Rectal smooth muscle tissue (tissue), 1 donor: ENCODE data around the gene CACNG8.
"Not testable (repeated sequence)": the region's sequence is repeated elsewhere in the genome, so short reads cannot be mapped to it uniquely, and the experiment has no call there.

Experiments
- H3K27ac ChIP-seq: one replicate; pipeline ENCODE4 v1.7.0; 2013; ENCODE audit warnings: low read depth, low read length, inconsistent platforms
- H3K27me3 ChIP-seq: one replicate; pipeline ENCODE4 v1.7.0; 2013; ENCODE audit warnings: low read length; ENCODE audit not compliant: control insufficient read depth, insufficient read depth
- H3K36me3 ChIP-seq: one replicate; pipeline ENCODE4 v1.7.0; 2013; ENCODE audit warnings: low read length; ENCODE audit not compliant: control insufficient read depth, insufficient read depth
- H3K4me1 ChIP-seq: one replicate; pipeline ENCODE4 v1.7.0; 2013; ENCODE audit warnings: low read length; ENCODE audit not compliant: control insufficient read depth, insufficient read depth
- H3K4me3 ChIP-seq: one replicate; pipeline ENCODE4 v1.7.0; 2013; ENCODE audit warnings: low read length
- H3K9ac ChIP-seq: one replicate; pipeline ENCODE4 v1.7.0; 2013; ENCODE audit warnings: low read length

The CACNG8 gene

DNA sequence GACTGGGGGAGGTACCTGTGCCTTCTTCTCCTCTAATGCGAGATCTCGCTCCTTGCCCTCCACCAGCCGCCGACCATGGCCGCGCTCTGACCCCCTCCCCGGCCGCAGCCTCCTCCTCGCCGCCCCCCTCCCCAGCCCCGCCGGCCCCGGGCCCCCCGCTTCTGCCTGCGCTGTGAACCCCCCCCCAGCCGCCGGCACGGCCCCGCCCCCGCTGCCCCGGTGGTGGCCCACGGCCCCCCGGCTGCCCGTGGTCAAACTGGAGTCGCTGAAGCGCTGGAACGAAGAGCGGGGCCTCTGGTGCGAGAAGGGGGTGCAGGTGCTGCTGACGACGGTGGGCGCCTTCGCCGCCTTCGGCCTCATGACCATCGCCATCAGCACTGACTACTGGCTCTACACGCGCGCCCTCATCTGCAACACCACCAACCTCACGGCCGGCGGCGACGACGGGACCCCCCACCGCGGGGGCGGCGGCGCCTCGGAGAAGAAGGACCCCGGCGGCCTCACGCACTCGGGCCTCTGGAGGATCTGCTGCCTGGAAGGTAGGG is at the start of gene CACNG8:
Gene CACNG8, plus strand, starts transcription at position 51 of the 545 bp plus-strand sequence.
- Histone ChIP-seq H3K36me3 (no peaks in the 10 kb centered on the region), H3K4me1 (no peaks in the 10 kb centered on the region), H3K4me3 (no peak within 1 kb of the TSS), H3K27ac (no peak within 1 kb of the TSS), H3K27me3 (peaks cover 31% of the 10 kb centered on the region), H3K9ac (no peak within 1 kb of the TSS)

DNA sequence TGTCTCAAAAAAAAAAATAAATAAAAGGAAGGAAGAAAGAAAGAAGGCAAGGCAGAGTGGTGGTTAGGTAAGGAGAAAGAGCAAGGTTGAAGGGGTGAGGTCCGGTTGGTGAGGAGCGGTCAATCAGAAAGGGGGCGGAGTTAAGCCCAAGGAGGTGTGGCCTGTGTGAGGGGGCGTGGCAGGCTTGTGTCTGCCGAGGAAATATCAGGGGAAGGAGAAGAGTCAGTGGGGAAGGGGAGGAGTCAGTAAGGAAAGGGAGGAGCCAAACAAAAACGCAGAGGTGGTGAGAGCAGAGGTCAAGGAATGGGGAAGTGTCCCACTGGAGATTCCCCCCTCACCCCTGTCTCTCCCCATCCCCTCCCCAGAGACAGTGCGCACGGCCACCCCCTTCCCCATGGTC is 47.7 kb upstream of the CACNG8 start:
- no peak overlapping the region for H3K4me3 ChIP-seq
- no peaks in the 10 kb centered on the region for H3K27me3 ChIP-seq
- no peak overlapping the region for H3K27ac ChIP-seq

GRCh38 chr19:53916004-53916403 is 46.7 kb upstream of the CACNG8 start:
- Histone ChIP-seq H3K4me1 (no peaks in the 10 kb centered on the region), H3K36me3 (no peaks in the 10 kb centered on the region), H3K9ac (no peak overlapping the region), H3K27me3 (no peaks in the 10 kb centered on the region), H3K27ac (no peak overlapping the region), H3K4me3 (no peak overlapping the region)

More for the DNA sequence above, 47.7 kb upstream of the CACNG8 start:
- Histone ChIP-seq H3K4me1 (no peaks in the 10 kb centered on the region), H3K9ac (no peak overlapping the region), H3K36me3 (no peaks in the 10 kb centered on the region)

- Histone ChIP-seq H3K27me3 (no peaks in the 10 kb centered on the region), H3K4me1 (no peaks in the 10 kb centered on the region), H3K9ac (no peak overlapping the region), H3K27ac (no peak overlapping the region), H3K36me3 (no peaks in the 10 kb centered on the region), H3K4me3 (no peak overlapping the region)
Measured at GRCh38 chr19:53917356-53917755, 45.4 kb upstream of the CACNG8 start.

DNA sequence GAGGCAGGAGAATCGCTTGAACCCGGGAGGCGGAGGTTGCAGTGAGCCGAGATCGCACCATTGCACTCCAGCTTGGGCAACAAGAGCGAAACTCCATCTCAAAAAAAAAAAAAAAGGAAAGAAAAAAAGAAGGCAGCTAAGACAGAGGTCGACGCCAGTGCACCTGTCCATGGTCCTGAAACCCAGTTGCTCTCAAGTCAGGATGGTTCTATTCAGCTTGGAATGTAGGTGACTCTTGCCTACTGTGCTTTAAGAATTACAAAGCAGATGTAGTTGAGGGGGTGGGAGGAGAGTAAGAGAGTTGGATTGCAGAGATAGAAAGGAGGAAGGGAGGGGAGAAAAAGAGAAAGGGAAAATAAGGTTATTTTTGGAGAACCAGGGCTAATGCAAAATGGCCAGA is 35.0 kb upstream of the CACNG8 start:
- no peaks in the 10 kb centered on the region for H3K4me1 ChIP-seq
- H3K4me3 ChIP-seq = no peak overlapping the region
- H3K27ac ChIP-seq = no peak overlapping the region
- no peaks in the 10 kb centered on the region for H3K36me3 ChIP-seq
- no peaks in the 10 kb centered on the region for H3K27me3 ChIP-seq
- no peak overlapping the region for H3K9ac ChIP-seq

DNA sequence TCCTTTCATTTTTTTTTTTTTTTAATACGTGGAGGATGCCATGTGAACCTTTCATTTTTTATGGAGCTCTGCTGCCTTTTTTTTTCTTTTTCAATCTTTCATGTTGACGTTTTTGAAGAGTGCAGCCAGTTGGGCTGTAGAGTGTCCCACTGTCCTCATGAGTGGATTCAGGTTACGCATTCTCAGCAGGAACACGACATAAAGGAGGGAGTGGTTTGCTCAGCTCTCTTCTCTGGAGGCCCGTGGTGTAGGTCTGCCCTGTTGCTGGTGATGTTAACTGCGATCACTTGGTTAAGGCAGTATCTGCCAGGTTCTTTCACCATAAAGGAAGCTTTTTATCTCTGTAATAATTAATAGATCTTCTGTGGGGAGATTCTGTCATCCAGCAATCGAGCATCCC is 26.7 kb upstream of the CACNG8 start:
- H3K4me1 ChIP-seq = no peaks in the 10 kb centered on the region
- H3K9ac ChIP-seq = no peak overlapping the region
- H3K27ac ChIP-seq = no peak overlapping the region

DNA sequence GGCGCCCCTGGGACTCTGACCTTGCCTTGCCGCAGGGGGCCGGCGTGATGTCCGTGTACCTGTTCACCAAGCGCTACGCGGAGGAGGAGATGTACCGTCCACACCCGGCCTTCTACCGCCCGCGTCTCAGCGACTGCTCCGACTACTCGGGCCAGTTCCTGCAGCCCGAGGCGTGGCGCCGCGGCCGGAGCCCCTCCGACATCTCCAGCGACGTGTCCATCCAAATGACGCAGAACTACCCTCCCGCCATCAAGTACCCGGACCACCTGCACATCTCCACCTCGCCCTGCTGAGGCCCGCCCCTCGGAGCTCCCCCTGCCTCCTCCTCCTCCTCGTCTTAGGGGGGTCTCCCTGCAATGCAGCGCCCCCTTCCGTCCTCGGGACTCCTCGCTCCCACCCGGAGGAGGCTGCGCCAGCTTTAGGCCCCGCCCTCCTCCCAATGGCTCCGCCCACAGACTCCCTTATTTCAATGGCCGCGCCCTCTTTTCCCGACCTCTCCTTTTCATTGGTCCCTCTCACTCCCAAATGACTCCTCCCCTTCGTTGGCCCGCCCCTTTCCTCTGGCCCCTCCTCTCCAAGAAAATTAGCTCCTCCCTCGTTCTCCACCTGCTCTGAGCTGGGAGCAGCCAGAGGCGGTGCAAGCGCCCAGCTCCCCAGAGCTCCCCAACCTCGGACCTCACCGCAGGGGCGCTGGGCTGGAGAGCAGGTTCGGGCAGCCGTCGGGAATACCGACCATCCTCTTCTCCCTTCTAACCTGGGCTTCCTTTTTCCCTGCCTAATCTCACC is 20.5 kb upstream of the CACNG8 start:
- no peak overlapping the region for H3K4me3 ChIP-seq
- H3K4me1 ChIP-seq = no peaks in the 10 kb centered on the region
- H3K36me3 ChIP-seq = no peaks in the 10 kb centered on the region
- H3K27me3 ChIP-seq = peaks cover 15% of the 10 kb centered on the region
- no peak overlapping the region for H3K9ac ChIP-seq
- no peak overlapping the region for H3K27ac ChIP-seq

More for the DNA sequence above, 26.7 kb upstream of the CACNG8 start:
- no peaks in the 10 kb centered on the region for H3K36me3 ChIP-seq
- H3K27me3 ChIP-seq = peaks cover 2% of the 10 kb centered on the region
- H3K4me3 ChIP-seq = no peak overlapping the region

DNA sequence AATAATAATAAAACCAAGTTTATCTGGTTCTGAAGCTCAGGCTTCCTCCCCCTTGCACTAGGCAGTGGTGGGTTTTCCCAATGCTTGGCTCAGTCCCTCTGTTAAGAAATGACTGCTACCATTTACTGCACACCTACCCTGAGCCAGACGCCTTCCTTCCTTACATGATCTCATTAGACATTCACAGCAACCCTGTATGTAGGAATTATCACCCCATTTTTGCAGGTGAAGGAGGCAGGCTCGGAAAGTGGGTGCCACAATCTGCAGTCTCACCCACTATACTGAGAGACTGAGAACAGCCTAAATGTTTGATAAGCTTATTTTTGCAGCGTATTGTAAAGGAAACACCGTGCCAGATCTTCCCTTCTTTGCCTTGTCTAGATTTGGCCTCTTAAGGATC is 18.3 kb upstream of the CACNG8 start:
- no peaks in the 10 kb centered on the region for H3K36me3 ChIP-seq
- H3K9ac ChIP-seq = no peak overlapping the region
- H3K27me3 ChIP-seq = peaks cover 15% of the 10 kb centered on the region
- no peaks in the 10 kb centered on the region for H3K4me1 ChIP-seq
- H3K27ac ChIP-seq = no peak overlapping the region
- no peak overlapping the region for H3K4me3 ChIP-seq

DNA sequence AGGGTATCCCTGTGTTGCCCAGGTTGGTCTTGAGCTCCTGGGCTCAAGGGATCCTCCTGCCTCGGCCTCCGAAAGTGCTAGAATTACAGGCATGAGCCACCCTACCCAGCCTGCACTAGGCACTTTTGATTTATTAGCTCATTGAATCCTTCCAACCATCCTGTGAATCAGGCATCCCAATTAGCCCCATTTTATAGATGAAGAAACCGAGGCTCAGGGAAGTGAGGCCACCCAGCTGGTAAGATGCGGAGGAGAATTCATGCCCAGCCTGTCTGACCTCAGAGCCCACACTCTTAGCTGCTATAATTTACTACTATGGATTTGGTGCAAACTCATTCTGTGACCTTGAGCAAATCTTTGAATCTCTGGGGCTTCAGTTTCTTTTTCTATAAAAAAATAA is 17.8 kb upstream of the CACNG8 start:
- H3K36me3 ChIP-seq = no peaks in the 10 kb centered on the region
- H3K9ac ChIP-seq = no peak overlapping the region
- H3K4me3 ChIP-seq = no peak overlapping the region
- H3K27me3 ChIP-seq = peaks cover 15% of the 10 kb centered on the region
- H3K27ac ChIP-seq = no peak overlapping the region
- no peaks in the 10 kb centered on the region for H3K4me1 ChIP-seq

GRCh38 chr19:53945441-53945840 is 17.3 kb upstream of the CACNG8 start:
- H3K27ac ChIP-seq = no peak overlapping the region
- H3K27me3 ChIP-seq = peaks cover 15% of the 10 kb centered on the region
- no peaks in the 10 kb centered on the region for H3K36me3 ChIP-seq
- no peak overlapping the region for H3K9ac ChIP-seq
- H3K4me3 ChIP-seq = no peak overlapping the region
- no peaks in the 10 kb centered on the region for H3K4me1 ChIP-seq

GRCh38 chr19:53945998-53946397 is 16.7 kb upstream of the CACNG8 start:
- Histone ChIP-seq H3K27ac (no peak overlapping the region), H3K4me3 (no peak overlapping the region), H3K27me3 (peaks cover 14% of the 10 kb centered on the region), H3K4me1 (no peaks in the 10 kb centered on the region), H3K9ac (no peak overlapping the region), H3K36me3 (no peaks in the 10 kb centered on the region)

- Histone ChIP-seq H3K36me3 (no peaks in the 10 kb centered on the region), H3K4me3 (no peak overlapping the region), H3K9ac (no peak overlapping the region), H3K27ac (no peak overlapping the region), H3K27me3 (peaks cover 6% of the 10 kb centered on the region), H3K4me1 (no peaks in the 10 kb centered on the region)
Measured at GRCh38 chr19:53947624-53948023, 15.1 kb upstream of the CACNG8 start.

DNA sequence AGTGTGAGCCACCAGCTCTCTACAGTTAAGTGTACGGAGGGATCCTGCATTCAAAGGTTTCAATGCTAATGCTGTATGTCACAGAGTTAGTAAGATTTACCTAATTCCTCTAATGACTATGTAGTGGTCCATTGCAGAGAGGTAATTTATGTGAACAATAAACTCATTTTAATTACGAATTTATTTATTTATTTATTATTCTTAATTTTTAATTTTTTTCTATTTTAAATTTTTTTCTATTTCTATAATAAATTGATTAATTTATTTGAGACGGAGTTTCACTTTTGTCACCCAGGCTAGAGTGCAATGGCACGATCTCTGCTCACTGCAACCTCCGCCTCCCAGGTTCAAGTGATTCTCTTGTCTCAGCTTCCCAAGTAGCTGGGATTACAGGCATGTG is 14.1 kb upstream of the CACNG8 start:
- H3K27me3 ChIP-seq, H3K27ac ChIP-seq, H3K36me3 ChIP-seq, H3K9ac ChIP-seq, H3K4me1 ChIP-seq, H3K4me3 ChIP-seq: not testable (repeated sequence)
